CD4-positive, alpha-beta T cell (primary cell): ENCODE results near the gene MS4A1. TPM values are rescaled to one million over a fixed set of nuclear protein-coding genes. Genes with fewer than 3 reads are reported as not detected.
"Not testable (repeated sequence)": the region's sequence is repeated elsewhere in the genome, so short reads cannot be mapped to it uniquely, and the experiment has no call there.

Experiments used
- ATAC-seq: fragments of 200-7000 bp; cut with Tn5 transposase; one replicate; pipeline ENCODE4 v1.10.0; 2022; ENCODE audit warnings: mild to moderate bottlenecking; ENCODE audit not compliant: poor library complexity
- CTCF ChIA-PET: fragments of 350-600 bp; sonication (Branson Sonifier 250); formaldehyde crosslinking; loops from one replicate; lab custom pipeline; 2021; ENCODE audit warnings: antibody characterized with exemption, inconsistent platforms; lab: Charles Lee
- POLR2A ChIA-PET: fragments of 350-600 bp; sonication (Branson Sonifier 250); formaldehyde crosslinking; loops from one replicate; lab custom pipeline; 2021; ENCODE audit warnings: antibody characterized with exemption, inconsistent platforms; lab: Charles Lee
- DNase-seq, 14 experiments: peaks; one replicate each; pipeline ENCODE4 v3.0.0-alpha.2; 2013 to 2020; ENCODE audit warnings: mixed read lengths in 2 of 14
- H3K27ac ChIP-seq, 2 donors: one replicate each; pipeline versions ENCODE4 v1.5.1 to v1.7.0; 2013; ENCODE audit warnings: low read length in 2 of 2, low read depth in 1 of 2, mild to moderate bottlenecking in 1 of 2
- H3K27me3 ChIP-seq, 2 experiments: 1 replicate in 1 of 2; 2 replicates in 1 of 2; pipeline versions ENCODE4 v1.6.1 to v1.7.0; 2013; ENCODE audit warnings: low read length in 2 of 2, control low read depth in 1 of 2, mild to moderate bottlenecking in 1 of 2, moderate library complexity in 1 of 2; ENCODE audit not compliant: insufficient read depth in 2 of 2, control insufficient read depth in 1 of 2
- H3K36me3 ChIP-seq: one replicate; pipeline ENCODE4 v1.6.1; 2013; ENCODE audit warnings: low read length, control low read depth; ENCODE audit not compliant: insufficient read depth
- H3K4me1 ChIP-seq: one replicate; pipeline ENCODE4 v1.6.1; 2013; ENCODE audit warnings: low read length, control low read depth; ENCODE audit not compliant: insufficient read depth
- H3K4me3 ChIP-seq: one replicate; pipeline ENCODE4 v1.5.1; 2013; ENCODE audit warnings: mild to moderate bottlenecking, low read length, moderate library complexity
- H3K9me3 ChIP-seq, 2 experiments: 1 replicate in 1 of 2; 2 replicates in 1 of 2; pipeline versions ENCODE4 v1.6.1 to v1.7.0; 2013; ENCODE audit warnings: low read length in 2 of 2, mild to moderate bottlenecking in 2 of 2, control low read depth in 1 of 2, moderate library complexity in 1 of 2; ENCODE audit not compliant: control insufficient read depth in 1 of 2, insufficient read depth in 1 of 2
- H3K27ac Mint-ChIP-seq: one replicate; pipeline ENCODE4 v1.8.0; 2020; ENCODE audit warnings: mixed read lengths
- H3K27me3 Mint-ChIP-seq: one replicate; pipeline ENCODE4 v1.8.0; 2021; ENCODE audit warnings: mixed read lengths
- H3K36me3 Mint-ChIP-seq: one replicate; pipeline ENCODE4 v1.8.0; 2021; ENCODE audit warnings: low read depth, mixed read lengths
- H3K4me1 Mint-ChIP-seq: one replicate; pipeline ENCODE4 v1.8.0; 2021; ENCODE audit warnings: low read depth, mixed read lengths
- H3K4me3 Mint-ChIP-seq: one replicate; pipeline ENCODE4 v1.8.0; 2020; ENCODE audit warnings: mild to moderate bottlenecking, mixed read lengths
- H3K9me3 Mint-ChIP-seq: one replicate; pipeline ENCODE4 v1.8.0; 2020; ENCODE audit warnings: mixed read lengths
- CTCF ChIP-seq: fragments of 200-600 bp; IDR thresholded peaks from one replicate; pipeline ENCODE4 v1.8.0; 2022; ENCODE audit warnings: antibody characterized with exemption, mild to moderate bottlenecking
- intact Hi-C, 2 experiments: fragments of 100-400 bp; cut with DNase I in 1 of 2; cut with micrococcal nuclease in 1 of 2; formaldehyde crosslinking; loops; one replicate each; pipeline versions ENCODE4 v1.15.1 to v1.9.0; 2023 to 2025; cut with DNase I, micrococcal nuclease
- total RNA-seq, 174 experiments: library from RNA in 2 of 174; stranded (reverse) in 2 of 174; gene quantifications; one replicate each; pipeline ENCODE4 v1.2.3 and lab custom pipeline; 2021 to 2026

MS4A1 gene
- total RNA-seq, 2 experiments from 2014 or later, result 0.75 to 0.82 TPM

GRCh38 chr11:60433401-60433800, 22.2 kb upstream of the MS4A1 start:
- TF ChIP-seq CTCF, result no peak
- no peaks in the 10 kb centered on the region for H3K4me1 ChIP-seq
- H3K4me3 ChIP-seq, result no peak overlapping the region
- ATAC-seq (no peak), DNase-seq (no peak)
- intact Hi-C loops, result no loop called here
- Mint-ChIP-seq H3K27me3 (peaks cover 30% of the 10 kb centered on the region), H3K9me3 (no peaks in the 10 kb centered on the region), H3K27ac (no peak overlapping the region), H3K4me1 (no peaks in the 10 kb centered on the region), H3K36me3 (no peaks in the 10 kb centered on the region), H3K4me3 (no peak overlapping the region)
- peaks cover 0 to 9% of the 10 kb centered on the region in 2 experiments for H3K27me3 ChIP-seq
- POLR2A ChIA-PET, result no interaction called here
- H3K36me3 ChIP-seq, result no peaks in the 10 kb centered on the region
- no peaks in the 10 kb centered on the region for H3K9me3 ChIP-seq
- CTCF ChIA-PET, result no interaction called here
- no peak overlapping the region for H3K27ac ChIP-seq

DNA sequence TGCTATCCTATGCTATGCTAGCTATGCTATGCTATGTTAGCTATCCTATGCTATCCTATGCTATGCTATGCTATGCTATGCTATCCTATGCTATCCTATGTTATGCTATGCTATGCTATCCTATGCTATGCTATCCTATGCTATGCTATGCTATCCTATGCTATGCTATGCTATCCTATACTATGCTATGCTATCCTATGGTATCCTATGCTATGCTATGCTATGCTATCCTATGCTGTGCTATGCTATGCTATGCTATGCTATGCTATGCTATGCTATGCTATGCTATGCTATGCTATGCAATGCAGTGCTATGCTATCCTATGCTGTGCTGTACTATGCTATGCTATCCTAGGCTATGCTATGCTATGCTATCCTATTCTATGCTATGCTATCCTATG, 8.6 kb upstream of the MS4A1 start:
- CTCF ChIA-PET, result no interaction called here
- Histone ChIP-seq H3K27me3 (no peaks in the 10 kb centered on the region), H3K27ac (no peak overlapping the region), H3K4me1 (peaks cover 3% of the 10 kb centered on the region), H3K36me3 (no peaks in the 10 kb centered on the region), H3K9me3 (peaks cover 0 to 8% of the 10 kb centered on the region in 2 experiments), H3K4me3 (peak overlapping the region; percentile 52)
- ATAC-seq, result no peak
- no peak for TF ChIP-seq CTCF
- no peak for DNase-seq
- Mint-ChIP-seq H3K36me3 (no peaks in the 10 kb centered on the region), H3K27ac (peak overlapping the region; percentile 82), H3K27me3 (no peaks in the 10 kb centered on the region), H3K4me1 (peaks cover 26% of the 10 kb centered on the region), H3K9me3 (peaks cover 3% of the 10 kb centered on the region), H3K4me3 (peak overlapping the region; percentile 94)
- POLR2A ChIA-PET, result no interaction called here
- intact Hi-C loops, result no loop called here

- H3K4me1 Mint-ChIP-seq, result peaks cover 26% of the 10 kb centered on the region
- no peaks in the 10 kb centered on the region for H3K27me3 ChIP-seq
- no peaks in the 10 kb centered on the region for H3K36me3 Mint-ChIP-seq
- no peak overlapping the region for H3K27ac ChIP-seq
- POLR2A ChIA-PET, result no interaction called here
- peaks cover 3% of the 10 kb centered on the region for H3K9me3 Mint-ChIP-seq
- TF ChIP-seq CTCF, result no peak
- H3K4me3 Mint-ChIP-seq, result no peak overlapping the region
- H3K9me3 ChIP-seq, result peaks cover 0 to 8% of the 10 kb centered on the region in 2 experiments
- H3K27ac Mint-ChIP-seq, result peak overlapping the region; percentile 0
- H3K4me1 ChIP-seq, result peaks cover 3% of the 10 kb centered on the region
- CTCF ChIA-PET, result no interaction called here
- intact Hi-C loops, result no loop called here
- no peaks in the 10 kb centered on the region for H3K36me3 ChIP-seq
- ATAC-seq (no peak), DNase-seq (no peak)
- no peaks in the 10 kb centered on the region for H3K27me3 Mint-ChIP-seq
- no peak overlapping the region for H3K4me3 ChIP-seq
Measured at GRCh38 chr11:60447846-60448245, 7.8 kb upstream of the MS4A1 start.

DNA sequence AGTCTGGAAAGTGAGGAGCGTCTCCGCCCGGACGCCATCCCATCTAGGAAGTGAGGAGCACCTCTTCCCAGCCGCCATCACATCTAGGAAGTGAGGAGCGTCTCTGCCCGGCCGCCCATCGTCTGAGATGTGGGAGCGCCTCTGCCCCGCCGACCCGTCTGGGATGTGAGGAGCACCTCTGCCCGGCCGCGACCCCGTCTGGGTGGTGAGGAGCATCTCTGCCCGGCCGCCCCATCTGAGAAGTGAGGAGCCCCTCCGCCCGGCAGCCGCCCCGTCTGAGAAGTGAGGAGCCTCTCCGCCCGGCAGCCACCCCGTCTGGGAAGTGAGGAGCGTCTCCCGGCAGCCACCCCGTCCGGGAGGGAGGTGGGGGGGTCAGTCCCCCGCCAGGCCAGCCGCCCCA, 4.5 kb upstream of the MS4A1 start:
- H3K27ac Mint-ChIP-seq, ATAC-seq, H3K4me1 ChIP-seq, H3K9me3 Mint-ChIP-seq, H3K9me3 ChIP-seq, H3K4me3 Mint-ChIP-seq, DNase-seq, H3K36me3 ChIP-seq, H3K36me3 Mint-ChIP-seq, intact Hi-C loops, H3K27ac ChIP-seq, H3K4me3 ChIP-seq, H3K27me3 Mint-ChIP-seq, H3K27me3 ChIP-seq, POLR2A ChIA-PET, CTCF ChIA-PET: not testable (repeated sequence)
- peaks cover 12% of the 10 kb centered on the region for H3K4me1 Mint-ChIP-seq
